PC-9 (cell line): ENCODE results near the gene CEP120. TPM values are rescaled to one million over a fixed set of nuclear protein-coding genes. Genes with fewer than 3 reads are reported as not detected.
"Not testable (repeated sequence)": the region's sequence is repeated elsewhere in the genome, so short reads cannot be mapped to it uniquely, and the experiment has no call there.

ENCODE experiments used
- BruUV-seq: library from RNA; stranded (reverse); fragments of 400-500 nt; replicated peaks from 2 replicates; lab custom pipeline; 2021; lab: Mats Ljungman, UMichigan
- CTCF ChIA-PET: fragments of 300-600 bp; sonication (Branson Sonifier 250); formaldehyde crosslinking; loops from one replicate; lab custom pipeline; 2022; ENCODE audit warnings: antibody characterized with exemption; lab: Charles Lee
- POLR2A ChIA-PET: fragments of 300-600 bp; sonication (Branson Sonifier 250); formaldehyde crosslinking; loops from one replicate; lab custom pipeline; 2022; ENCODE audit warnings: antibody characterized with exemption; ENCODE audit not compliant: unreplicated experiment; lab: Charles Lee
- DNase-seq, 2 experiments: peaks; one replicate each; pipeline versions ENCODE4 v3.0.0 to v3.0.0-alpha.2; 2015 to 2022; ENCODE audit warnings: mixed read lengths in 1 of 2
- H2AFZ ChIP-seq: fragments of 200-600 bp; sonication (generic); 2 replicates; pipeline ENCODE4 v1.8.1; 2017; ENCODE audit warnings: antibody characterized with exemption
- H3F3A ChIP-seq: fragments of 200-600 bp; sonication (generic); 2 replicates; pipeline ENCODE4 v1.8.1; 2017; ENCODE audit warnings: antibody characterized with exemption, mild to moderate bottlenecking, low read depth; ENCODE audit not compliant: insufficient read depth
- H3K27ac ChIP-seq: fragments of 200-600 bp; sonication (generic); 2 replicates; pipeline ENCODE4 v1.6.1; 2016; ENCODE audit warnings: mixed run types
- H3K27me3 ChIP-seq: fragments of 200-600 bp; sonication (generic); 2 replicates; pipeline ENCODE4 v1.6.1; 2016; ENCODE audit warnings: low read depth, mixed run types; ENCODE audit not compliant: insufficient read depth
- H3K36me3 ChIP-seq: fragments of 200-600 bp; sonication (generic); 2 replicates; pipeline ENCODE4 v1.6.1; 2016; ENCODE audit warnings: low read depth, mixed run types
- H3K4me1 ChIP-seq: fragments of 200-600 bp; sonication (generic); replicated peaks from 2 replicates; pipeline ENCODE4 v1.6.1; 2016; ENCODE audit warnings: mixed run types; ENCODE audit not compliant: insufficient read depth
- H3K4me2 ChIP-seq: fragments of 200-600 bp; sonication (generic); 2 replicates; pipeline ENCODE4 v1.6.1; 2017; ENCODE audit warnings: mixed run types
- H3K4me3 ChIP-seq: fragments of 200-600 bp; sonication (generic); 2 replicates; pipeline ENCODE4 v1.6.1; 2016; ENCODE audit warnings: mixed run types
- H3K79me2 ChIP-seq: fragments of 200-600 bp; sonication (generic); 2 replicates; pipeline ENCODE4 v1.6.1; 2017; ENCODE audit warnings: low read depth, mixed run types
- H3K9me2 ChIP-seq: fragments of 200-600 bp; sonication (generic); 2 replicates; pipeline ENCODE4 v1.8.1; 2017; ENCODE audit warnings: mild to moderate bottlenecking; ENCODE audit not compliant: insufficient read depth
- H3K9me3 ChIP-seq: fragments of 200-600 bp; sonication (generic); 2 replicates; pipeline ENCODE4 v1.8.1; 2016; ENCODE audit warnings: low read depth; ENCODE audit not compliant: insufficient read depth
- H4K20me1 ChIP-seq: fragments of 200-600 bp; sonication (generic); 2 replicates; pipeline ENCODE4 v1.8.1; 2017; ENCODE audit not compliant: insufficient read depth
- EZH2 ChIP-seq: fragments of 200-600 bp; sonication (generic); IDR thresholded peaks from 2 replicates; pipeline ENCODE4 v1.8.0; 2017; ENCODE audit warnings: antibody characterized with exemption, low read depth
- intact Hi-C: fragments of 100-400 bp; cut with micrococcal nuclease; formaldehyde crosslinking; loops from one replicate; pipeline ENCODE4 v1.10.0; 2022; ENCODE audit not compliant: unreplicated experiment
- total RNA-seq: library from RNA; stranded (reverse); gene quantifications from 2 replicates; pipeline ENCODE4 v1.2.3, GENCODE V29; 2021
- TF ChIP-seq, protein P1 (sequence below): fragments of 200-600 bp; sonication (generic); conservative IDR thresholded peaks from 2 replicates; pipeline ENCODE4 v1.6.1; 2017; ENCODE audit warnings: mixed run types, antibody characterized with exemption, mild to moderate bottlenecking, moderate library complexity

Gene CEP120
- total RNA-seq, 1 experiment from 2014 or later = 24.5 TPM

DNA sequence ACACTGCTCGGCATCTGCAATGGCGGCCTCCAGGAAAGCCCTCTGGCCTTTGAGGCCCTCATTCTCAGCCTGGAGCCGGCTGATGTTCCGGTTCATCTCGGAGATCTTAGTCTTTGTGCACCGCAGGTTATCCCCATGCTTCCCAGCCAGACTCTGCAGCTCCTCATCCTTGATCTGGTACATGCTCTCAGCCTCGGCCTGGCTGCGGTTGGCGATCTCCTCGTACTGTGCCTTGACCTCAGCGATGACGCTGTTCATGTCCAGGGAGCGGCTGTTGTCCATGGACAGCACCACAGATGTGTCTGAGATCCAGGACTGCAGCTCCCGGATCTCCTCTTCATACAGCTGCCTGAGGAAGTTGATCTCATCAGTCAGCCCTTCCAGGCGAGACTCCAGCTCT lies 21.9 kb downstream of the CEP120 start:
- no peaks in the 10 kb centered on the region for H3K79me2 ChIP-seq
- peaks cover 17% of the 10 kb centered on the region for H3K36me3 ChIP-seq
- BruUV-seq = no TSS peak
- H3K4me3 ChIP-seq = no peak overlapping the region
- intact Hi-C loops = no loop called here
- CTCF ChIA-PET = no interaction called here
- H4K20me1 ChIP-seq = 0 out of 2 replicates have a peak, but pooled peaks cover 3% of the 10 kb centered on the region
- no peaks in the 10 kb centered on the region for H3K4me1 ChIP-seq
- H3K9me3 ChIP-seq = no peaks in the 10 kb centered on the region
- no peak overlapping the region for H2AFZ ChIP-seq
- no peaks in the 10 kb centered on the region for H3K27me3 ChIP-seq
- no peak for DNase-seq
- no peak overlapping the region for H3K4me2 ChIP-seq
- H3K9me2 ChIP-seq = no peaks in the 10 kb centered on the region
- TF ChIP-seq, protein P1, sequence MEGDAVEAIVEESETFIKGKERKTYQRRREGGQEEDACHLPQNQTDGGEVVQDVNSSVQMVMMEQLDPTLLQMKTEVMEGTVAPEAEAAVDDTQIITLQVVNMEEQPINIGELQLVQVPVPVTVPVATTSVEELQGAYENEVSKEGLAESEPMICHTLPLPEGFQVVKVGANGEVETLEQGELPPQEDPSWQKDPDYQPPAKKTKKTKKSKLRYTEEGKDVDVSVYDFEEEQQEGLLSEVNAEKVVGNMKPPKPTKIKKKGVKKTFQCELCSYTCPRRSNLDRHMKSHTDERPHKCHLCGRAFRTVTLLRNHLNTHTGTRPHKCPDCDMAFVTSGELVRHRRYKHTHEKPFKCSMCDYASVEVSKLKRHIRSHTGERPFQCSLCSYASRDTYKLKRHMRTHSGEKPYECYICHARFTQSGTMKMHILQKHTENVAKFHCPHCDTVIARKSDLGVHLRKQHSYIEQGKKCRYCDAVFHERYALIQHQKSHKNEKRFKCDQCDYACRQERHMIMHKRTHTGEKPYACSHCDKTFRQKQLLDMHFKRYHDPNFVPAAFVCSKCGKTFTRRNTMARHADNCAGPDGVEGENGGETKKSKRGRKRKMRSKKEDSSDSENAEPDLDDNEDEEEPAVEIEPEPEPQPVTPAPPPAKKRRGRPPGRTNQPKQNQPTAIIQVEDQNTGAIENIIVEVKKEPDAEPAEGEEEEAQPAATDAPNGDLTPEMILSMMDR = no peak
- H3K27ac ChIP-seq = no peak overlapping the region
- no peaks in the 10 kb centered on the region for H3F3A ChIP-seq
- POLR2A ChIA-PET = no interaction called here

DNA sequence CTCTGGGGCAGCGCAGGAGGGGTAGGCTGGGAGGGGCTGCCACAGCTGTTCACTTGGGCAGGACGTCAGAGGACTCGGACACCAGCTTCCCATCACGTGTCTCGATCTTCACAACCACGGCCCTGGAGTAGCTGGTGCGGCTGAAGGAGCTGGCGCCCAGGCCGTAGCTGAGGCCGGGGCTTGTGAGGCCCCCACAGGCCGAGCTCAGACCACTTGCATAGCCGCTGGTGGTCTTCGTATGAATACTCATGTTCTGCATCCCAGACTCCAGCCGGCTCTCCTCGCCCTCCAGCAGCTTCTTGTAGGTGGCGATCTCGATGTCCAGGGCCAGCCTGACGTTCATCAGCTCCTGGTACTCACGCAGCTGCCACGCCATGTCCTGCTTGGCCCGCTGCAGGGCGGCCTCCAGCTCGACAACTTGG lies 22.3 kb downstream of the CEP120 start:
- intact Hi-C loops, H3K4me1 ChIP-seq, H3K4me2 ChIP-seq, CTCF ChIA-PET, H3K79me2 ChIP-seq, H3K27me3 ChIP-seq, H3K27ac ChIP-seq, H4K20me1 ChIP-seq, POLR2A ChIA-PET, H3K9me3 ChIP-seq, DNase-seq, H3F3A ChIP-seq, H3K4me3 ChIP-seq, H3K9me2 ChIP-seq, H2AFZ ChIP-seq, BruUV-seq: not testable (repeated sequence)
- H3K36me3 ChIP-seq = peaks cover 18% of the 10 kb centered on the region

DNA sequence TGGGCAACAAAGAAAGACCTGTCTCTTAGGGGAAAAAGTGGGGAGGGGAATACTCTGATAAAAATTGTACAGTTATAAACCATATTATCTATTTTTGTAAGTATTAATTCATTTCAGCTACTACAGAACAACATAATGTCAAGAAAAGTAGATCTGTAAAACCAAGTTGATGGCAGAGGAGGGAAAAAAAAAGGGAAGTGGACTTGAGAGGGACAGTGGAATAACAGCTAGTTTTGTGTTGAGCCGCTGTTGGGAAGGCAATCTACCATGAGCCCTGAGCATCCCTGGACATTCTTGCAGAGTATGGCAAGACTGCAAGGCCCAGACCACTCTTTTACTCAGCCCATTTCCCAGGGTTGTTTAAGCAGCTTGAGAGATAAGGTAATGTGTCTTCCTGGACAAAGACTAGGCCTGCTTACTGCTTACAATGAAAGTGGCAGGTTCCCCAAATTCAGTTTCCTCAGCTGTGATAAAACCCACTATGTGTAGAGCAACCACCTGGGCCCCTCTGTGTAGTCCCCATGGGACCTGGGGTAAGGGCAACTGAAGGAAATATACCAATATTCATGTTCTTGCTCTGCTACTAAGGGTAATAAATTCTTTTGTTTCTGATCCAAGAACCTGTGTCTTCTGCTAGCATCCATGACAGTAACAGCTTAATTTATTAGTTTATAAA lies 25.0 kb downstream of the CEP120 start:
- H3K27ac ChIP-seq = no peak overlapping the region
- H3F3A ChIP-seq = no peaks in the 10 kb centered on the region
- no peaks in the 10 kb centered on the region for H3K9me2 ChIP-seq
- no peak overlapping the region for H3K4me2 ChIP-seq
- no peak overlapping the region for H3K4me3 ChIP-seq
- ChIA-PET POLR2A (no interaction called here), CTCF (no interaction called here)
- BruUV-seq = no TSS peak
- H2AFZ ChIP-seq = no peak overlapping the region
- H3K9me3 ChIP-seq = no peaks in the 10 kb centered on the region
- H4K20me1 ChIP-seq = no peaks in the 10 kb centered on the region
- no peaks in the 10 kb centered on the region for H3K4me1 ChIP-seq
- intact Hi-C loops = no loop called here
- H3K27me3 ChIP-seq = no peaks in the 10 kb centered on the region
- H3K79me2 ChIP-seq = no peaks in the 10 kb centered on the region
- H3K36me3 ChIP-seq = peaks cover 14% of the 10 kb centered on the region
- DNase-seq = no peak
- TF ChIP-seq EZH2 = no peak
- TF ChIP-seq, protein P1 = no peak

DNA sequence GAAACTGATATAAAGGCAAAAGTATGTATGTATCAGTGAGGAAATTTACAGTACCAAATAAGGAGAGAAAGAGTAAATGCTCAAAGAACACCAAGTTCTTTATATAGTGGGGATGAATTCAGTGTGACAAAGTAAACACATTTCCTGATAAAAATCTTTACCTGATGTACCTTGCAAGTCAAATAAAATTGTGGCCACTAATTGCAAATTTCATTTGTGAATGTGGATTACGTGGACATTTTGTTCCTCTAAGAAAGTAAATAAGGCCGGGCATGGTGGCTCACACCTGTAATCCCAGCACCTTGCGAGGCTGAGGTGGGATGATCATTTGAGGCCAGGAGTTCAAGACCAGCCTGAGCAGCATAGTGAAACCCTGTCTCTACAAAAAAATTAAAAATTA lies 25.7 kb downstream of the CEP120 start:
- no peak overlapping the region for H3K27ac ChIP-seq
- no peak overlapping the region for H3K4me2 ChIP-seq
- H3F3A ChIP-seq = no peaks in the 10 kb centered on the region
- no peaks in the 10 kb centered on the region for H4K20me1 ChIP-seq
- H3K4me3 ChIP-seq = no peak overlapping the region
- intact Hi-C loops = no loop called here
- H2AFZ ChIP-seq = no peak overlapping the region
- no peaks in the 10 kb centered on the region for H3K79me2 ChIP-seq
- TF ChIP-seq, protein P1 = no peak
- no peak for TF ChIP-seq EZH2
- H3K9me3 ChIP-seq = no peaks in the 10 kb centered on the region
- ChIA-PET POLR2A (no interaction called here), CTCF (no interaction called here)
- peaks cover 10% of the 10 kb centered on the region; the same call in 1 of the 2 replicates for H3K36me3 ChIP-seq
- no peaks in the 10 kb centered on the region for H3K27me3 ChIP-seq
- no peaks in the 10 kb centered on the region for H3K9me2 ChIP-seq
- no TSS peak for BruUV-seq
- H3K4me1 ChIP-seq = no peaks in the 10 kb centered on the region
- DNase-seq = no peak
